ENCODE measurements around the gene SEMA4G. TPM values are rescaled to one million over a fixed set of nuclear protein-coding genes. Genes with fewer than 3 reads are reported as not detected.

SEMA4G gene
- total RNA-seq, 6 donors from 2014 or later: 5.4 to 20.4 (median 8.5) TPM

- no peaks in the 10 kb centered on the region for H3K27me3 ChIP-seq
- H3K36me3 ChIP-seq: peaks cover 4 to 27% (median 11%) of the 10 kb centered on the region in 4 donors
- H3K27ac ChIP-seq: no peak overlapping the region
- DNase-seq (no peak), ATAC-seq (ENCODE audit: low FRiP score in 2 of 2) (no peak)
- no peaks in the 10 kb centered on the region for H3K9me3 ChIP-seq
- H3K4me1 ChIP-seq: peaks cover 4 to 24% (median 16%) of the 10 kb centered on the region in 4 donors
- no peak overlapping the region for H3K4me3 ChIP-seq
- TF ChIP-seq EP300 (IDR thresholded peaks at IDR 0.05) (no peak), POLR2AphosphoS5 (IDR thresholded peaks at IDR 0.05) (no peak), POLR2A (IDR thresholded peaks at IDR 0.05) (no peak), CTCF (IDR thresholded peaks at IDR 0.05) (no peak)
- WGBS, 2 donors: 77 to 82% methylated on average over 2 of the region's 2 CpGs
Observed at GRCh38 chr10:100966887-100967286, 2.4 kb upstream of the SEMA4G start.

GRCh38 chr10:100967332-100967731 is 2.0 kb upstream of the SEMA4G start:
- no peaks in the 10 kb centered on the region for H3K27me3 ChIP-seq
- peaks cover 0 to 23% (median 9%) of the 10 kb centered on the region in 4 donors for H3K36me3 ChIP-seq
- TF ChIP-seq POLR2A (IDR thresholded peaks at IDR 0.05) (no peak), POLR2AphosphoS5 (IDR thresholded peaks at IDR 0.05) (no peak), EP300 (IDR thresholded peaks at IDR 0.05) (no peak), CTCF (IDR thresholded peaks at IDR 0.05) (no peak)
- peaks cover 4 to 24% (median 16%) of the 10 kb centered on the region in 4 donors for H3K4me1 ChIP-seq
- 93 to 94% methylated on average over 2 of the region's 2 CpGs for WGBS, 2 donors
- H3K27ac ChIP-seq: no peak overlapping the region
- no peak for ATAC-seq (ENCODE audit: low FRiP score in 2 of 2)
- no peak overlapping the region for H3K4me3 ChIP-seq
- DNase-seq: no peak
- H3K9me3 ChIP-seq: no peaks in the 10 kb centered on the region

GRCh38 chr10:100968062-100968736 is 1.1 kb upstream of the SEMA4G start:
- ATAC-seq (ENCODE audit: low FRiP score in 2 of 2) (no peak), DNase-seq (no peak)
- Histone ChIP-seq H3K27me3 (no peaks in the 10 kb centered on the region), H3K4me1 (peaks cover 4 to 24% (median 16%) of the 10 kb centered on the region in 4 donors), H3K36me3 (peaks cover 0 to 14% (median 7%) of the 10 kb centered on the region in 4 donors), H3K27ac (no peak overlapping the region), H3K9me3 (no peaks in the 10 kb centered on the region), H3K4me3 (no peak overlapping the region)
- WGBS, 2 donors: 78 to 92% methylated on average over 2 of the region's 2 CpGs
- TF ChIP-seq POLR2A (IDR thresholded peaks at IDR 0.05) (no peak), CTCF (IDR thresholded peaks at IDR 0.05) (no peak), EP300 (IDR thresholded peaks at IDR 0.05) (no peak), POLR2AphosphoS5 (IDR thresholded peaks at IDR 0.05) (no peak)

- ATAC-seq (ENCODE audit: low FRiP score in 2 of 2) (peak in 1 of 2 donors; percentile 5), DNase-seq (no peak)
- H3K27ac ChIP-seq: peak overlapping the region in 1 of 4 donors; percentile 55
- no peaks in the 10 kb centered on the region for H3K27me3 ChIP-seq
- H3K4me3 ChIP-seq: peak overlapping the region; percentile 48 to 76 (median 60)
- peaks cover 0 to 13% (median 7%) of the 10 kb centered on the region in 4 donors for H3K36me3 ChIP-seq
- peaks cover 4 to 24% (median 16%) of the 10 kb centered on the region in 4 donors for H3K4me1 ChIP-seq
- H3K9me3 ChIP-seq: no peaks in the 10 kb centered on the region
- TF ChIP-seq CTCF (IDR thresholded peaks at IDR 0.05): no peak
- no peak for TF ChIP-seq EP300 (IDR thresholded peaks at IDR 0.05)
- TF ChIP-seq POLR2AphosphoS5 (IDR thresholded peaks at IDR 0.05): no peak
- no peak for TF ChIP-seq POLR2A (IDR thresholded peaks at IDR 0.05)
- WGBS, 2 donors: 23 to 28% methylated on average over 8 to 9 of the region's 9 CpGs
Observed at GRCh38 chr10:100968863-100969186, 479 bp upstream of the SEMA4G start.
